ENCODE measurements around the gene NAT9. TPM values are rescaled to one million over a fixed set of nuclear protein-coding genes. Genes with fewer than 3 reads are reported as not detected.

Gene NAT9
- total RNA-seq, 2 donors from 2014 or later, result 42.9 to 60.7 TPM

DNA sequence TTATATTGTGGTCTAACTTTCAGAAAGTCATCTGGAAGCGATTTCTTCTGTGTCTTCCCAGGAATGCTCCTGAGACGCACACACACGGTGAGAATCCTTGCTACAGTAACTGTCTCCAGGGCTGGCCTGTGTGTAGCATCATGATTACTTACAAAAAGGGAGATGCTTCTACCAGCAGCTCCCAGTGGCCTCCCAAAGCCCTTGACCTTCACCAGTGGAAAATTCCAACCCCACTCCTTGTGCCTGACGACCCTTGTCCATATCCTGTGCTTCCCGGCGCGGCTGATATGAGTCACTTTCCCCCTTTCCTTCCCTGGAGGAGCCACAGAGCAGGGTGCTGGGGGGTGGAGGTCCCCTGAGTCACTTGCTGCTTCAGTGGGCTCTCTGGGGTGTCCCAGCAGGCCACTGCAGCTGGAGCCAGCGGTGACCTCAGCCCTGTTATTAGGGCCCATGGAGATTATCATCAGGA is 22.1 kb upstream of the NAT9 start:
- DNase-seq (ENCODE audit: low spot score), result no peak
- Mint-ChIP-seq H3K4me3 (no peak overlapping the region), H3K4me1 (ENCODE audit: low read depth in 2 of 2) (no peaks in the 10 kb centered on the region), H3K36me3 (no peaks in the 10 kb centered on the region), H3K9me3 (no peaks in the 10 kb centered on the region), H3K27ac (no peak overlapping the region), H3K27me3 (no peaks in the 10 kb centered on the region)
- ATAC-seq, result no peak

DNA sequence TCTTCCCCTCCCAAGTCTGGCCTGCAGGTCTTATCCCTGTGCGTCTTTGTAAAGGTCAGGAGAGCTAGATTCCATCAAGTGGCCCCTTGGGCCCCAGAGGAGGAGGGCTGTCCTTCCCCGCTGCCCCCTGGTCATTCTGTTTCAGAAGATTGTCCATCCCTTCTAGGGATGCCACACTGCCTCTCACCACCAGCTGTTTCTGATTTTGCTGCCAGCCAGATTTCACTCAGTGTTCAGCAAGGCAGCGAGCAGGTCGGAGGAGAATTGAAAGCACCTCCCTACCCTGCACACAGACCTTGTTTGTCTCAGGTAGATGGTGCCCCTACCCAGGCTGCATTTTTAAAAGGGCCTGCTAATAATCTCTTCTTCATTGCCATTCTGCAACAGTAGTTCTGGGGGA is 21.7 kb upstream of the NAT9 start:
- Mint-ChIP-seq H3K36me3 (no peaks in the 10 kb centered on the region), H3K9me3 (no peaks in the 10 kb centered on the region), H3K27me3 (no peaks in the 10 kb centered on the region), H3K4me1 (ENCODE audit: low read depth in 2 of 2) (no peaks in the 10 kb centered on the region), H3K4me3 (no peak overlapping the region), H3K27ac (no peak overlapping the region)
- no peak for ATAC-seq
- no peak for DNase-seq (ENCODE audit: low spot score)

DNA sequence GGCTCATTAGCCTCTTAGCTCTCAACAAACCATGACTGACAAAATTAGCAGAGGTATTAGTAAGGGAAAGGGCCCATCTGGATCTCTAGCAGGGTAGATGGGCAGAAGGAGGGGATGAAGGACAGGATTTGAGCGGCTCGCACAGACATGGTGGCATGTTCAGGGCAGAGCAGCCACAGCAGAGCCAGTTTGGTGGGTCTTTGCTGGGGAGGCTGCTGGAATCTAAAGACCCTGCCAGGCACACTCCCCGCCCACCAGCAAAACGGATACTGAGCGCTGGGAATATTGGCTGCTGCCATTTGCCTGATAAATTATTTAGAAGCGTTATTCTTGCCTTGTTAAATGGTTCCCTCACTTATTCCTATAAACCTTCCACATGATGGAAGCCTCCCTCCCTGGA is 20.7 kb upstream of the NAT9 start:
- H3K27ac Mint-ChIP-seq, result no peak overlapping the region
- ATAC-seq, result no peak
- H3K36me3 Mint-ChIP-seq, result no peaks in the 10 kb centered on the region
- no peaks in the 10 kb centered on the region for H3K4me1 Mint-ChIP-seq (ENCODE audit: low read depth in 2 of 2)
- H3K27me3 Mint-ChIP-seq, result no peaks in the 10 kb centered on the region
- no peak for DNase-seq (ENCODE audit: low spot score)
- no peak overlapping the region for H3K4me3 Mint-ChIP-seq
- no peaks in the 10 kb centered on the region for H3K9me3 Mint-ChIP-seq

DNA sequence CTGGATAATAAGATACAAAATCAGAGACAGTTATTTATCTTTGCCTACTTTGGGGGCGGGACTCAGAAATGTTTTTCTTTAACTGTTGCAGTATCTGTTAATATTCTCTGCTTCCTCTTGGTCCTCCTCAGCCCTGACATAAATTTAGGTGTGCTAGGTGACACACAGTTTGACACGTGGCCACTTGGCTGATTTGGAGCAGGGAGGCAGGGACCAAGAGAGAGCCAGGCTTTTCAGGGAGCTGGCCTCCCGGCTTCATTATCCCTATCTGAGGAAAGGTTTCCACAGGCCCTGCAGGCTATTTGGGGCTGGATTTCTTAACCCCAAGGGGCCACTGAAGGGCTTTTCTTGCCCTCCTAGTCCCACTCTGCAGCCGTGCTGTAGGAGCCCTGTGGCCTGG is 20.1 kb upstream of the NAT9 start:
- Mint-ChIP-seq H3K36me3 (no peaks in the 10 kb centered on the region), H3K4me1 (ENCODE audit: low read depth in 2 of 2) (peaks cover 0 to 4% of the 10 kb centered on the region in 2 donors), H3K9me3 (no peaks in the 10 kb centered on the region), H3K4me3 (no peak overlapping the region), H3K27me3 (no peaks in the 10 kb centered on the region), H3K27ac (no peak overlapping the region)
- DNase-seq (ENCODE audit: low spot score) (no peak), ATAC-seq (no peak)

DNA sequence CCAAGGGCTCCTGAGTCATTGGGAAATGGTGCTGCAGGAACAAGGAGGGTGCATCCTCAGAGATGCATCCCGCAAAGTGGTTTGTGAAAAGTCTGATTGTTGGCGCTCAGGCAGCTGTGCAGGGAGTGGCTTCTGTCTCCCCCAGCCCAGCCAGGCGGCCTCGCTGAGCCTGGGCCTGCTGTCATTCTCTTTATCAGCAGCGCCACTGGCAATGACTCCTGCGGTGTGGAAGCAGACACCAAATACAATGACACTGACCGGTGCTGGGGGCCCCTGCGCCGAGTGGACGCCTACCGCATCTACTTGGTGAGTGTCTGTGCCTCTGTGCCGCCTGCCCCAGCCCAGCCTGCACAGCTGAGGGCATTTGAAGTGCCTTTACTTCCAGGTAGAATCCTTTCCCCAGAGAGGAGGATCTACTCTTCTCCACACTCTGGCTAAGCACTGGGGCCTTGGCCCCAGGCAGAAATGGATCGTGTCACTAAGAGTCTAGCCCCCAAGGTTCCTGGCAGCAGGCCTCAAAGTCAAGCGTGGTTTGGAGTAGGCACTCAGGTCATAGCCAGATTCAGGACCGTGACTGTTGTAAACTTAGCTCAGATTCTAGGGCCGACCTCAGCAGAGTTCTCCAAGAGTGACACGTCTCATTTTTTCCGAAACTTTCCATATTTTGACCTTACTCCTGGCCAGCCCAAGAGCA is 19.3 kb upstream of the NAT9 start:
- no peak overlapping the region for H3K27ac Mint-ChIP-seq
- no peaks in the 10 kb centered on the region for H3K36me3 Mint-ChIP-seq
- H3K9me3 Mint-ChIP-seq, result no peaks in the 10 kb centered on the region
- ATAC-seq (no peak), DNase-seq (ENCODE audit: low spot score) (no peak)
- peaks cover 4 to 6% of the 10 kb centered on the region in 2 donors for H3K4me1 Mint-ChIP-seq (ENCODE audit: low read depth in 2 of 2)
- H3K27me3 Mint-ChIP-seq, result no peaks in the 10 kb centered on the region
- no peak overlapping the region for H3K4me3 Mint-ChIP-seq

DNA sequence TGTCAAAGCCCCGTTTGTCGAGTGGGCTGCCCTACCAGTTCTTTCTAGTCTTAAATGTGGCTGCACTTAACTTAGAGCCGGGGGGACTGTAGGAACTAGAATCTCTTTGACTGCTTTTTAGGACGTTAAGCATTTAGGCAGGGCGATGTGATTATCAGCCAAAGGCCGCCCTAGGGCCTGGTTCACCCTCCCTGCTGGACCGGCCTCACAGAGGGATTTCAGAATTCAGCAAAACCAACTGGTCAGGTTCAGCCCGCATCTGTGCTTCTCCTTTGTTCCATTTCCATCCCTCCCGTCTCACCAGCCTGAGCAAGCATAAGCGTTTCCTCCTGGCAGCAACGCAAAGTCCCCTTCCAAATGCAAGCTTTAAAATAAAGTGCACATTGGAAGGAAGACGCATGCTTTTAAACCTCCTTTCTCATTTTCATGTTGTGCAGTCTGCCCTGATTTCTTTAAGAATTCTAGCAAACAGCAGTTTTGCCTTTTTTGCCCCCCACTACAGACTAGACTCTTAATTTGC is 16.5 kb upstream of the NAT9 start:
- Mint-ChIP-seq H3K4me1 (ENCODE audit: low read depth in 2 of 2) (peaks cover 6 to 7% of the 10 kb centered on the region in 2 donors), H3K9me3 (no peaks in the 10 kb centered on the region), H3K27ac (no peak overlapping the region), H3K36me3 (no peaks in the 10 kb centered on the region), H3K4me3 (no peak overlapping the region), H3K27me3 (no peaks in the 10 kb centered on the region)
- DNase-seq (ENCODE audit: low spot score), result no peak
- ATAC-seq, result no peak

DNA sequence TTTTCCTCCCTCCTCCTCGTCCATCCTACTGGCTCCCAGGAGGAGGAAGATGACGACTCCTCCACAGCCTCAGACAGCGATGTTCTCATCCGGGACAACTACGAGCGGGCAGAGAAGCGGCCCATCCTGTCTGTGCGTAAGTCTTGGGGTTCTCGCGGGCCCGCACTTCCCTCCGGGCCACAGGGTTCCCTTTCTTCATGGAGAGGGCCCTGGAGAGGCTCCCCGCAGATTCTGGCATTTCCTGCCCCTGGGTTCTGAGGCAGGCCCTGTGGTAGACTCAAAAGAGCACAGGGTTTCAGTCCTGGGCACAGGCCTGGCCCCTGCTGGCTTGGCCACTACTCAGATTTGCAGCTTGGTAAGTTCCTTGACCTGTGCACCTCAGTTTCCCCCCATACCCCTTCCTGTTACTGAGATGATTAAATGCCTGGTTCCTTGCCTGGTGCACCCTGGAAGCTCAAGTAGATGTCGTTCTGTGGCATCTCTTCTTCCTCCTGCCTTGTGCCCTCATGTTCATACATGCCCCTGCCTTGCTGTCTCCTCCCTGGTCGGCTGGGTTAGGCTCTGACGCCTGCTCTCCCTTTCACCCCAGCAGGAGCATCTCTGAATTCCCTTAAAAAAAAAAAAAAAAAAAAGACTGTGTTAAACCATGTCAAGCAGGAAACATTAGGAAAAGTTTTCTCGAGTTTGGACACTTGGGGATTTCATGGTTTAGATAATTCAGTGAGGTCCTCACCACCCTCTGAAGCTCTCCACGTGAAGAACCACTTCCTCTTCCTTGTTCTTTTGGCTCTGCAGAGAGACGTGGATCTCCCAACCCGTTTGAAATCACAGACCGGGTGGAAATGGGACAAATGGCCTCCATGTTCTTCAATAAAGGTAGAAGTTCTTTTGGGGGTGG is 14.3 kb upstream of the NAT9 start:
- H3K9me3 Mint-ChIP-seq, result no peaks in the 10 kb centered on the region
- DNase-seq (ENCODE audit: low spot score), result no peak
- no peaks in the 10 kb centered on the region for H3K36me3 Mint-ChIP-seq
- H3K4me3 Mint-ChIP-seq, result no peak overlapping the region
- no peaks in the 10 kb centered on the region for H3K27me3 Mint-ChIP-seq
- peaks cover 6 to 7% of the 10 kb centered on the region in 2 donors for H3K4me1 Mint-ChIP-seq (ENCODE audit: low read depth in 2 of 2)
- no peak overlapping the region for H3K27ac Mint-ChIP-seq
- no peak for ATAC-seq

DNA sequence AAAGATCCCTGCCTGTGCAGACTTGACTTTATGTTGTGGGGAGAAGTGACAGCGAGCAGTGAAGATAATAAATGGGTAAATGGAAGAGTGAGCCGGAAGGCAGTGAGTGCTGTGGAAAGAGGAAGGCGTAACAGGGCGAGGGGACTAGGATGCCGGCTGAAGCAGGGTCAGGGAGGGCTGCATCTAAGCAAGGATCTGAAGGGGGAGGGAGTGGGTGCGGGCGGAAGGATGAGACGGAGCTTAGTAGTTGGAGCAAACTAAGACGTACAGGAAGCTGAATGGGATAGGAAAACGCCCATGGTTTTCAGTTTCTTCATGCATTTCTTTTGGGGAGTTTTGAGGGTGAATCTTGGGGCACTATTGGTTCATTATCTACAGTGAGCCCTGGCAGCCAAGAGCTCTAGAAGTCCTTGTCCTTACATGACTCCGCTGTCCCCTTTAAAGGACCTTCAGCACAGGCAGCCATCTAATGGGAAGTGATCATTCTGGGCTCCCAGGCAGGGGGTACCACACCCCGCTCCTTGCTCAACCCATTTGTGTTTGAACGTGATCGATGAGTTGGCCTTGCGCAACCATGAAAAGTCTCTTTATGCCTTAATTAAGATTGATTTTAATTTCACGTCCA is 10.4 kb upstream of the NAT9 start:
- no peak for ATAC-seq
- DNase-seq (ENCODE audit: low spot score), result no peak
- Mint-ChIP-seq H3K27ac (no peak overlapping the region), H3K36me3 (no peaks in the 10 kb centered on the region), H3K9me3 (no peaks in the 10 kb centered on the region), H3K4me3 (no peak overlapping the region), H3K27me3 (no peaks in the 10 kb centered on the region), H3K4me1 (ENCODE audit: low read depth in 2 of 2) (peaks cover 14 to 19% of the 10 kb centered on the region in 2 donors)

DNA sequence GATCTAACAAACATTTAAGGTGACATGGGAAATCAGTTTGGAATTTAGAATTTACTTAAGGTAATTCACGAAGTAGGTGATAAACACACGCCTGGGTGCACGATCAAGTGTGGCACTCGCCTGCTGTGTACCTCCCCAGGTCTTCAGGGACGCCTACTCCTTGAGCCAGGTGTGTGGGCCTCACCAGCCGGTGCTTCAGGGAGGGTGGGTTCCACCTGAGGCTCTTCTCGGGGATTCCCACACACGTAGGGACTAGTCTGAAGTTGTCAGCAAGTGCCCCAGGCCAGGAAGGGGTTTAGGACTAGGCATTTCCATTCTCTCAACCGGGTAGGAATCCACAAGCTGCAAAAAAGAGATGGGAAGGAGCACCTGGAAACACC is 9.8 kb upstream of the NAT9 start:
- Mint-ChIP-seq H3K27me3 (no peaks in the 10 kb centered on the region), H3K27ac (no peak overlapping the region), H3K4me3 (no peak overlapping the region), H3K9me3 (no peaks in the 10 kb centered on the region), H3K36me3 (no peaks in the 10 kb centered on the region), H3K4me1 (ENCODE audit: low read depth in 2 of 2) (peaks cover 18 to 19% of the 10 kb centered on the region in 2 donors)
- DNase-seq (ENCODE audit: low spot score) (no peak), ATAC-seq (no peak)

DNA sequence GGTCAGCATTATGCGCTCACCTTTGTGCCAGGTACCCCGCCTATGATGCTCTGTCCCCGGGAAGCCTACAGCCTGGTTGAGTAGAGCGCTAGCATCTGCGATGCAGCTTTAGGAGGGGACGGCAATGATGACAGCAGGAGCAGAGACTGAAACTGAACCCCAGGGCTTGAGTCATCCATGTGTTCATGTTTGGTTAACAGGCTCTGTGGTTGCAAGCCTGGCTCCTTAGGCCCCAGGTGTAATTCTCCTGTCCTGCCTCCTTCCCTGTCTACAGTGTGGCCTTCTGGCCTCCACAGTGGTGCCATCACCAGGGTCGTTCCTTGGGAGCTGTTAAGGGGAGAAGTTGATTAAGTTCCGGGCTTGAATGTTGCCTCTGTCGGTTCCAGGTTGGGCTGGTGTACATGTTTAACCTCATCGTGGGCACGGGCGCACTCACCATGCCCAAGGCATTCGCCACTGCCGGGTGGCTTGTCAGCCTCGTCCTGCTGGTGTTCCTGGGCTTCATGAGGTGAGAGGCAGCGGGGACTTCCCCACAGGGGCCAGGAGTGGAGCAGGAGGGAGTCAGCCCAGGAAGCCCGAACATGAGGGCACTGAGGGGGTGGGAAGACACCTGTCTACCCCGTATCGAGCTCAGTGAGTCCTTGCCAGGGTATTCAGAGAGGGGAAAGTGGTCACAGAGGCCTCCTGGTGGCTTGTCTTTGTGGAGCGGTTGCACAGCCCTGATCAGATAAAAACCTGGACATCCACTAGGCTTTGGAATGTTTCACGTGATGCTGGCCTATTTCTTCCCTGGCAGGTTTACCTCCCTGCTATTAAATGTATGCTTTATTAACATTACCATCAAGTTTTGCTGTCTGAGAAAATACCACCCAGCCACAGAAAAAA is 9.2 kb upstream of the NAT9 start:
- DNase-seq (ENCODE audit: low spot score) (no peak), ATAC-seq (no peak)
- H3K27ac Mint-ChIP-seq, result no peak overlapping the region
- no peaks in the 10 kb centered on the region for H3K36me3 Mint-ChIP-seq
- peaks cover 20 to 22% of the 10 kb centered on the region in 2 donors for H3K4me1 Mint-ChIP-seq (ENCODE audit: low read depth in 2 of 2)
- no peaks in the 10 kb centered on the region for H3K9me3 Mint-ChIP-seq
- H3K27me3 Mint-ChIP-seq, result no peaks in the 10 kb centered on the region
- no peak overlapping the region for H3K4me3 Mint-ChIP-seq

DNA sequence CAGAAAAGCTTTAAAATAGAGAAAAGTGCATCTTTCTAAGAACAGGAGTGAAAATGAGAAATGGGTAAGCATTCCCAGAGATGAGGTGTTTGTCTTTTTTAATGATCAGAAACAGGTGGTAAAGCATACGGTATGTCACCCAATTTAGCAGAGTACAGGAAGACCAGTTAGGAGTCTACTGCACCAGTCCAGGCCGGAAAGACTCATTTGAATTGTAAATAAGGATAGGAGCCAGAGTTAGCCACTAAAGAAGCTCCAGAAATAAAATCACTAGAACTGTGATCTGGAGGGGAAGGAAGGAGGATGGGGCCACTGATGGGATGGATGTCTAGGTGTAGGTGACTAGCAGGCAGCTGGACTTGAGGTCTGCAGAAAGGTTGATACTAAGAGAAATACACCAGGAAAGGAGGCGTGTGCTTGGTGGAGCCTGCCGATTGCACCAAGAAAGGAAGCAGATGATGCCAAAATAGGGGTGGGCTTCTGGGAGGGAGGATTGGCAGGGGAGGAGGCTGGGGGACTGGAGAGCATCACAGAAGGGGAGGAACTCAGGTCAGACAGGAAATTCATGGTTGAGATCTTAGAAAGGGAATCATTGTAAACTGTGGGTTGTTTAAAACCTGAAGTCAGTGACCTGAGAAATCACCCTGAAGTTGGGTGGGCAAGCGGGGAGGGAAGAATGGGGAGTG is 8.1 kb upstream of the NAT9 start:
- no peak for ATAC-seq
- H3K9me3 Mint-ChIP-seq, result no peaks in the 10 kb centered on the region
- peaks cover 29 to 30% of the 10 kb centered on the region in 2 donors for H3K4me1 Mint-ChIP-seq (ENCODE audit: low read depth in 2 of 2)
- no peaks in the 10 kb centered on the region for H3K36me3 Mint-ChIP-seq
- H3K4me3 Mint-ChIP-seq, result no peak overlapping the region
- DNase-seq (ENCODE audit: low spot score), result no peak
- no peak overlapping the region for H3K27ac Mint-ChIP-seq
- no peaks in the 10 kb centered on the region for H3K27me3 Mint-ChIP-seq

DNA sequence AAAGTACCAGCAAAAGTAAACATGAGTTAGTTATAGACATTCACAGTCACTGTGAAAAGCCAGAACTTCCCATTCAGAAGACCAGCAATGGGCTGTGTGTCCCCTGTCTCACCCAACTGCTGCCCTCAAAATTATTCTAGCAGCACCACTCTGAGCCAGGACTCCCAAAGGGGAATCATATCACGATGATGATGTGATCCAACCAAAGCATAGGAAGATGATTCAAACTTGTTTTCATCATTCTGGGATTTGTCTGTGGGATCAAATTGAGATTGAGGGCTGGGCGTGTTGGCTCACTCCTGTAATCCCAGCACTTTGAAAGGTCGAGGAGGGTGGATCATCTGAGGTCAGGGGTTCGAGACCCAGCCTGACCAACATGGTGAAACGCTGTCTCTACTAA is 6.4 kb upstream of the NAT9 start:
- Mint-ChIP-seq H3K4me3 (no peak overlapping the region), H3K27me3 (no peaks in the 10 kb centered on the region), H3K27ac (no peak overlapping the region), H3K36me3 (no peaks in the 10 kb centered on the region), H3K9me3 (no peaks in the 10 kb centered on the region), H3K4me1 (ENCODE audit: low read depth in 2 of 2) (peaks cover 40 to 42% of the 10 kb centered on the region in 2 donors)
- DNase-seq (ENCODE audit: low spot score), result no peak
- no peak for ATAC-seq
